Brain pericyte (primary cell): Measurements from ENCODE around the gene C5orf24.
A peak's percentile ranks its signal among the peaks of the same experiment; 100 is the strongest.
"Not testable (repeated sequence)": the region's sequence is repeated elsewhere in the genome, so short reads cannot be mapped to it uniquely, and the experiment has no call there.

Source experiments
- DNase-seq: peaks from one replicate; pipeline ENCODE4 v3.0.0-alpha.2; 2012; ENCODE audit warnings: low read depth, low spot score

The C5orf24 gene

GRCh38 chr5:134857401-134857800 is 11.6 kb downstream of the C5orf24 start:
- DNase-seq, result no peak

- DNase-seq, result no peak
Measured at GRCh38 chr5:134864707-134865106, 18.9 kb downstream of the C5orf24 start.

GRCh38 chr5:134873494-134873893 is 27.7 kb downstream of the C5orf24 start:
- DNase-seq, result no peak

DNA sequence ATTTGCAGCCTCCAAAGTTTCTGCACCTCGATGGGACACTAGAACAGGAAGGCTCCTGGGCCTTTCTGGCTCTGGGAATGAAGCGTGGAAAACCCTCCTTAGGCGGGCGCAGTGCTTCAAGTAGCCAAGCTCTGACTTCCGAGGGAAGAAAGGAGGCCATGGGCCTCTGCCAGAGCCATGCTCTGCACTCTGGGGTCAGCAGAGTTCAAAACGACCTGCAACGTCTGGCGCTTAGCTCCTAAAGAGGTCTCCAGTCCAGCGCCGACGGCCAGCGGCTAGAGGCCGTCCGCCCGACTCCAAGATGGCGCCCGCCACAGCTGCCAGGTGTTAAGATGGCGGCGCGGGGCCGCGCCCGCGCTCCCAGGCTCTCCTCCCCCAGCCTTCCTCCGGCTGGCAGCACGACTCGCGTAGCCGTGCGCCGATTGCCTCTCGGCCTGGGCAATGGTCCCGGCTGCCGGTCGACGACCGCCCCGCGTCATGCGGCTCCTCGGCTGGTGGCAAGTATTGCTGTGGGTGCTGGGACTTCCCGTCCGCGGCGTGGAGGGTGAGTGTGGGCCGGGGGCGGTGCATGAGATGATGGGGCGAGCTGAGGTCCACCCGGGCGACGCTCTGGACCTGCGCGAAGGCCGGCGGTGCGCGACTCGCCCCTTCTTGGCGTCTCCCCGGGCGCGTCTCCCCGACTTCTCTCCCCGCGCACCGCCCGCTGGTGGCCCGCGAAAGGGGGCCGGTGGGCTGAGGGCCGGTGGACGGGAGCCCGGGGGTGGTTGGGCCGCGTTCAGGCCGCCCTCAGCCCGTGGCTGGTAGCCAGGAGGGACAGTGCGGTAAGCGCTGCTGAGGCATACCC is 28.4 kb downstream of the C5orf24 start, which contains the start of gene TXNDC15:
TSS of gene TXNDC15 (plus strand) at position 385 of the 844 bp plus-strand sequence. CDS start at position 442, 57 bp downstream.
- DNase-seq, result peak; percentile 47

GRCh38 chr5:134874831-134875655 is 29.3 kb downstream of the C5orf24 start:
- peak; percentile 66 for DNase-seq

DNA sequence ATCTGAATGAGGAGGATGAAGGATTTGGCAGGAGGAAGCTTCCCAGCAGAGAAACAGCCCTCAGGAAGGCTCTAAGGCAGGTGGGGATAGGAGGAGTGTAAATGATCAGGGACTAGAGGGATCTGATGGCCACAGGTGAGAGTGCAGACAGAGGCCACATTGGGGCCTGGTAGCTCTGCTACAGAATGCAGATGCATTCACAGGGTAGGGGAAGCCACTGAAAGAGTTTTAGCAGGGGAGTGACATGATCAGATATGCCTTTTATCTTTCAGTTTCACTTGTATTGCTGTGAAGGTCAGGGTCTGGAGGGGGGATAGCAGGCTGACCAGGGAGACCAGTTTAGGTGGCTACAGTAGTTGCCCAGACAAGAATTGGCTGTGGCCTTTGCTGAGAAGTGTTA is 31.4 kb downstream of the C5orf24 start:
- DNase-seq, result no peak

GRCh38 chr5:134878403-134878802 is 32.6 kb downstream of the C5orf24 start:
- no peak for DNase-seq

- no peak for DNase-seq
Measured at GRCh38 chr5:134879456-134879855, 33.7 kb downstream of the C5orf24 start.

DNA sequence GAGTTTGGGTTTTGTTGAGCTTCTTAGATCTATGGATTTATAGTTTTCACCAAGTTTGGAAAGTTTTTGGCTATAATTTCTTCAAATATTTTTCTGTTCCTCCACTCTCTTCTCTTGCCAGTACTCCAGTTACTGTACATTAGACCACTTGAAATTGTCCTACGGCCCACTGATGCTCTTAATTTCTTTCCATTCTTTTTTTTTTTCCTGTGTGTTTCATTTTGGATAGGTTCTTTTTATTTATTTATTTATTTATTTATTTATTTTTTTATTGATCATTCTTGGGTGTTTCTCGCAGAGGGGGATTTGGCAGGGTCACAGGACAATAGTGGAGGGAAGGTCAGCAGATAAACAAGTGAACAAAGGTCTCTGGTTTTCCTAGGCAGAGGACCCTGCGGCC is 35.2 kb downstream of the C5orf24 start:
- DNase-seq, result not testable (repeated sequence)

- not testable (repeated sequence) for DNase-seq
Measured at GRCh38 chr5:134881711-134882110, 35.9 kb downstream of the C5orf24 start.

- DNase-seq, result no peak
Measured at GRCh38 chr5:134887593-134888159, 41.9 kb downstream of the C5orf24 start.

GRCh38 chr5:134889335-134889734 is 43.6 kb downstream of the C5orf24 start:
- no peak for DNase-seq

DNA sequence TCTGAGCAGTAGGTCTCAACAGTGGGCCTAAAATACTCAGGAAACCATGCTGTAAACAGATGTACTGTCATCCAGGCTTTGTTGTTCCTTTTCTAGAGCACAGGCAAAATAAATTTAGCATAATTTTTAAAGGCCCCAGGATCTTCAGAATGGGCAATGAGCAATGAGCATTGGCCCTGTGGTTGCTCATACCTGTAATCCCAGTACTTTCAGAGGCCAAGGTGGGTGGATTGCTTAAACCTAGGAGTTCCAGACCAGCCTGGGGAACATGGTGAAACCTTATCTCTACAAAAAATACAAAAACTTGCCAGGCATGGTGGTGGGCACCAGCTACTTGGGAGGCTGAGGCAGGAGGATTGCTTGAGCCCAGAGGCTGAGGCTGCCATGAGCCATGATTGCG is 45.7 kb downstream of the C5orf24 start:
- no peak for DNase-seq

DNA sequence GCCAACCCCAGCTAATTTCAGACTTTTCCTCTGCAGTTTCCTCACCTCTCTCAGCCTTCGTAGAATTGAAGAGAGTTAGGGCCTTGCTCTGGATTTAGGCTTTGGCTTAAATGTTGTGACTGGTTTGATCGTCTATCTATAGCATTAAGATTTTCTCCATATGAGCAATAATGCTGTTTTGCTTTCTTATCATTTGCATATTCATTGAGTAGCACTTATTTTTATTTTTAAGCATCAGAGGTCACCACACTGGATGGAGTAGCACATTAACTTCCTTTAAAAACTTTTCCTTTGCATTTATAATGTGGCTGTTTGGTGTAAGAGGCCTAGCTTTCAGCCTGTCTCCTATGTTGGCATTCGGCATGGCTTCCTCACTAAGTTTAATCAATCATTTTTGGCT is 46.5 kb downstream of the C5orf24 start:
- no peak for DNase-seq

GRCh38 chr5:134892926-134893325 is 47.2 kb downstream of the C5orf24 start:
- DNase-seq, result no peak

DNA sequence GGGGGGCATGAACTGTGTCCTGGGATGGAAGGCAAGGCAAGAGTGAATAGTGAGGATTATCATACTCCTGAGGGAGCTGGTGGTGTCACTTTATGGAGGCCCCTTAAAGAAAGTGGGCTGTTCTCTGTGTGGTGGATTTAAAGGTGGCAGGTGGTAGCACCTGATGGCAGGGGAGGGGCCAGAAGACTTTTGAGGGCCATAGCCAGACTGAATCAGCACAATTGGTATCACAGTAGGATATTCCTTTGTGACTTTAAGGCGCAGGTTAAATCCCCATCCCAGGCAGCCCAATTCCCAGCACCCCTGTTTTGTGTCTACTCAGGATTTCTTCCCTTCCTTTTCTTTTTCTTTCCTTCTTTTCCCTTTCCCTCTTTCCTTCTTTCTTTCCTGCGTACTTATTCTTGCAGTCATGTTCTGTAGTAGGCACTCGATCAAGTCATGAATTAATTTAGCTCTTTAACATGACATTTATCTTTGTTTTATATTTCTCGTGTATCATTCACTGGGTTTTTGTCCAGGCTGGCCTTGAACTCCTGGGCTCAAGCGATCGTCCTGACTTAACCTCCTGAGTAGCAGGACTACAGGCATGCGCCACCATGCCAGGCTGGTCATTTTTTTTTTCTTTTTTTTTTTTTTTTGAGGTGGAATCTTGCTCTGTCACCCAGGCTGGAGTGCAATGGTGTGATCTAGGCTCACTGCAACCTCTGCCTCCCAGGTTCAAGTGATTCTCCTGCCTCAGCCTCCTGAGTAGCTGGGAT is 48.2 kb downstream of the C5orf24 start:
- no peak for DNase-seq

- no peak for DNase-seq
Measured at GRCh38 chr5:134902071-134902801, 56.5 kb downstream of the C5orf24 start.

DNA sequence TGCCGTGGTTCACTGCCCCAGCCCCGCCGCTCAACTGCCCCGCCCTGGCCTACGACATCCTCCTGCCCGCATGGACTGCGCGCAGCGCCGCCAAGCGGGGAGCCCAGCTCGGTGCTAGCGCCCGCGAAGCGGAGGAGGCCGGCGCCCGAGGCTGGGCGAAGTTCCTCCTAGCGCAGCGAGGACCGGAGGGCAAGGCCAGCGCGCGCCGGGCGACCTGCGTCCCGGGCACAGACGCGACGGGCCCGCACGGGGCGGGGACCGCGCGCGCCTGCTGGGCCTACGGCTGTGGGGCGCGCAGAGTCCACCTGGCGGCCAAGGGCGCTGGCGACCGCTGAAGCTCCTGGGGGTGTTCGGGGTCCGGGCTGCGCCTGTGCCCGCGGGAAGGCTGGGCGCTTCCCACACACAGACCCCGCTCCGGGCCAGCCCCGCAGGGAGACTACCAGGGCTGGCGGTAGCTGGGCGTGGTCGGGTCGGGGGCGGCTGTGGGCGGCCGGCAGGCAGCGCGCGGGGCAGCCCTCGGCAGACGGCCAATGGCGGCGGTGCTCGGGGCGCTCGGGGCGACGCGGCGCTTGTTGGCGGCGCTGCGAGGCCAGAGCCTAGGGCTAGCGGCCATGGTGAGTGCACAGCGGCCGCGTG is 59.0 kb downstream of the C5orf24 start, which contains the start of gene PCBD2:
TSS of gene PCBD2 (plus strand) at position 522 of the 636 bp plus-strand sequence. CDS start at position 531, 9 bp downstream.
- peak; percentile 71 for DNase-seq

GRCh38 chr5:134905246-134905996 is 59.7 kb downstream of the C5orf24 start:
- peak; percentile 30 for DNase-seq
